Measurements from ENCODE around the gene NUDT6.

Gene NUDT6

GRCh38 chr4:122912810-122913575, 9.4 kb downstream of the NUDT6 start:
- DNase-seq = no peak

GRCh38 chr4:122911588-122911987, 10.8 kb downstream of the NUDT6 start:
- no peak for DNase-seq

- DNase-seq = no peak
Measured at GRCh38 chr4:122909683-122910082, 12.7 kb downstream of the NUDT6 start.

- no peak for DNase-seq
Measured at GRCh38 chr4:122908223-122908622, 14.2 kb downstream of the NUDT6 start.

DNA sequence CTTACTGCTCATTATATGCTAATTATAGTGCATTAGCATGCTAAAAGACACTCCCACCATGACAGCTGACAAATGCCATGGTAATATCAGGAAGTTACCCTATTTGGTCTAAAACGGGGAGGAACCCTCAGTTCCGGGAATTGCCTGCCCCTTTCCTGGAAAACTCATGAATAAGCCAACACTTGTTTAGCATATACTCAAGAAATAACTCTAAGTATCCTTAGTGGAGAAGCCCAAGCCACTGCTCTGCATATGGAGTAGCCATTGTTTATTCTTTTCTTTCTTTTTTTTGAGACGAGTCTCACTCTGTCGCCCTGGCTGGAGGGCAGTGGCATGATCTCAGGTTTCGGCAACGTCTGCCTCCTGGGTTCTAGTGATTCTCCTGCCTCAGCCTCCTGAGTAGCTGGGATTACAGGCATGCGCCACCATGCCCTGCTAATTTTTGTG, 15.5 kb downstream of the NUDT6 start:
- no peak for DNase-seq

- no peak for DNase-seq
Measured at GRCh38 chr4:122903766-122904288, 18.6 kb downstream of the NUDT6 start.

- no peak for DNase-seq
Measured at GRCh38 chr4:122901247-122902010, 21.0 kb downstream of the NUDT6 start.

- no peak for DNase-seq
Measured at GRCh38 chr4:122900314-122900713, 22.1 kb downstream of the NUDT6 start.

DNA sequence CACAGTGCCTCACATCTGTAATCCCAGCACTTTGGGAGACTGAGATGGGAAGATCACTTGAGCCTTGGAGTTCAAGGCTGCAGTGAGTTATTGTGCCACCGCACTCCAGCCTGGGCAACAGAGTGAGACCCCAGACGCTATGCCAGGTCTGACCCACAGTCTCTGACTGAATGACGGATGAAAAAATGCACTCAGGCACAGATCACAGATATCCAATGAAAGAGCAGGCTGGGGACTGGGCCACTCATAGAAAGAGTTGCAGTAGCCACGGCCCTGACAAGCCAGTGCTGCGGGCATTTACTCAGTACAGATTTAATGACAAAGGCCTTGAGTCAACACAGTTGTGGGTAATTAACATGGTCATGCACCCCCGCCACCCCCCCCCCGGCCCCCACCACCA, 22.7 kb downstream of the NUDT6 start:
- DNase-seq = no peak

GRCh38 chr4:122898370-122899150, 23.8 kb downstream of the NUDT6 start:
- DNase-seq = no peak

- DNase-seq = no peak
Measured at GRCh38 chr4:122896270-122896669, 26.1 kb downstream of the NUDT6 start.

- no peak for DNase-seq
Measured at GRCh38 chr4:122895336-122895995, 26.9 kb downstream of the NUDT6 start.

GRCh38 chr4:122894827-122895226, 27.6 kb downstream of the NUDT6 start:
- no peak for DNase-seq

GRCh38 chr4:122890147-122890795, 32.1 kb downstream of the NUDT6 start:
- no peak for DNase-seq

- no peak for DNase-seq
Measured at GRCh38 chr4:122889726-122890125, 32.7 kb downstream of the NUDT6 start.

DNA sequence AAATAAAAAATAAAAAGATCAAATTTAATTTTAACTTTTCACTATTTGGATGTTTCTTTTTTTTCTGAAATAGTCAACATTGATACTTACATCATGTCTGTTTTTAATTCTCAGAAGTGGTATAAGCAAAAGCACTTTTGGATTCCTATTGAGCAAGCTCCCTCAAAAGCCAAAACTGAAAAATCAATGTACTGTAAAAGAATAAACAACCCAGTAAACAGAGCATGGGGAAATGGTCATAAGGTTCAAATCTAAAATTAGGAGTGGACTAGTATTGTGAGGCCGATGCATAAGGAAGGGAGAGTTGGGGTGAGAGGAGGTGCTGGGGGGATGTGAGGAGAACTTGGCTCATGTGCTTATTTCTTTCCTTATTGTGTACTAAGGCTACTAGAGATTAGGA, 37.9 kb downstream of the NUDT6 start:
- DNase-seq = no peak

GRCh38 chr4:122882857-122883735, 39.3 kb downstream of the NUDT6 start:
- DNase-seq = no peak

- no peak for DNase-seq
Measured at GRCh38 chr4:122879001-122879400, 43.4 kb downstream of the NUDT6 start.

GRCh38 chr4:122876456-122876855, 45.9 kb downstream of the NUDT6 start:
- DNase-seq = no peak

- no peak for DNase-seq
Measured at GRCh38 chr4:122875949-122876348, 46.4 kb downstream of the NUDT6 start.
